Osteoblast (primary cell): ENCODE measurements around the gene OSGEPL1. TPM values are rescaled to one million over a fixed set of nuclear protein-coding genes. Genes with fewer than 3 reads are reported as not detected.
A peak's percentile ranks its signal among the peaks of the same experiment; 100 is the strongest.

Source experiments
- DNase-seq: peaks from one replicate; pipeline ENCODE4 v3.0.0; 2011; ENCODE audit warnings: low spot score, mixed read lengths; ENCODE audit not compliant: insufficient read length; ENCODE audit errors: missing footprints
- H2AFZ ChIP-seq: 2 replicates; pipeline ENCODE4 v1.6.0; 2011; ENCODE audit warnings: mild to moderate bottlenecking, low read length
- H3K27ac ChIP-seq: 2 replicates; pipeline ENCODE4 v1.5.1; 2011; ENCODE audit warnings: mild to moderate bottlenecking, low read depth, low read length, moderate library complexity
- H3K27me3 ChIP-seq: 2 replicates; pipeline ENCODE4 v1.6.0; 2012; ENCODE audit warnings: mild to moderate bottlenecking, control low read depth, inconsistent platforms, low read length, moderate library complexity; ENCODE audit not compliant: insufficient read depth
- H3K36me3 ChIP-seq: 2 replicates; pipeline ENCODE4 v1.5.1; 2011; ENCODE audit warnings: mild to moderate bottlenecking, low read length, control low read depth, moderate library complexity; ENCODE audit not compliant: insufficient read depth
- H3K4me1 ChIP-seq: 2 replicates; pipeline ENCODE4 v1.5.1; 2011; ENCODE audit warnings: mild to moderate bottlenecking, low read length, control low read depth, moderate library complexity; ENCODE audit not compliant: insufficient read depth
- H3K4me2 ChIP-seq: 2 replicates; pipeline ENCODE4 v1.6.0; 2011; ENCODE audit warnings: mild to moderate bottlenecking, low read length; ENCODE audit not compliant: insufficient read depth
- H3K4me3 ChIP-seq: fragments of 200-600 bp; sonication (generic); 3 replicates; pipeline ENCODE4 v1.5.1; 2012; ENCODE audit warnings: mild to moderate bottlenecking, low read length, inconsistent platforms; ENCODE audit not compliant: insufficient read depth
- H3K79me2 ChIP-seq: 2 replicates; pipeline ENCODE4 v1.6.0; 2012; ENCODE audit warnings: mild to moderate bottlenecking, low read length, control low read depth, inconsistent platforms; ENCODE audit not compliant: insufficient read depth
- H3K9me3 ChIP-seq: 2 replicates; pipeline ENCODE4 v1.5.1; 2011; ENCODE audit warnings: low read depth, low read length, control low read depth
- H4K20me1 ChIP-seq: 2 replicates; pipeline ENCODE4 v1.6.0; 2012; ENCODE audit warnings: mild to moderate bottlenecking, low read length, control low read depth; ENCODE audit not compliant: insufficient read depth
- CTCF ChIP-seq: IDR thresholded peaks from 2 replicates; pipeline ENCODE4 v1.5.1; 2011; ENCODE audit warnings: mild to moderate bottlenecking, low read depth, low read length, moderate library complexity; ENCODE audit errors: extremely low read depth
- total RNA-seq: library from RNA; depleted of rRNA; stranded (reverse); fragments of >200 nt; gene quantifications from 2 replicates; pipeline ENCODE4 v1.2.3, GENCODE V29; 2012

The OSGEPL1 gene
- total RNA-seq, 1 donor: 7.2 TPM

DNA sequence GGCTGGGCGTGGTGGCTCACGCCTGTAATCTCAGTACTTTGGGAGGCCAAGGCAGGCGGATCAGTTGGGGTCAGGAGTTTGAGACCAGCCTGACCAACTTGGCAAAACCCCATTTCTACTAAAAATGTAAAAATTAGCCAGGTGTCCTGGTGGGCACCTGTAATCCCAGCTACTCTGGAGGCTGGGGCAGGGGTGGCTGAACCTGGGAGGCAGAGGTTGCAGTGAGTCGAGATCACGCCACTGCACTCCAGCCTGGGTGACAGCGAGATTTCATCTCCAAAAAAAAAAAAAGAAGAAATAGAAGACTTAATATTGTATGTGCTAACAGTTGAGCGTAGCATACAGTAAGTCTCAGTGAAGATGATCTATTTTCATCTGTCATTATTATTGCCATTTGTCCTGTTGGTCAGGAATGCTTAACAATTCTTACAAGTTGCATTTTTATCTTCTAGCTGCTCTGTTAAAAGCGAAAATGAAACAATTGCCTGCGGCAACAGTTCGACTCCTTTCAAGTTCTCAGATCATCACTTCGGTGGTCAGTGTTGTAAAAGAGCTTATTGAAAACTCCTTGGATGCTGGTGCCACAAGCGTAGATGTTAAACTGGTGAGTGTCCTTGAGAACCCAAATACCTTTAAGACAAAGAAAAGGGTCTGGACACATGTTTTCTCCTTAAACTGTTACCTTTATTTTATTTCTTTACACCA, 28.9 kb upstream of the OSGEPL1 start:
- no peak overlapping the region for H2AFZ ChIP-seq
- H3K79me2 ChIP-seq: peaks cover 49% of the 10 kb centered on the region
- TF ChIP-seq CTCF: no peak

GRCh38 chr2:189783927-189784867, 21.6 kb upstream of the OSGEPL1 start, which contains the start of the genes ORMDL1 and PMS1:
Gene ORMDL1, minus strand, starts transcription at chr2:189784339. Its CDS starts 1,744 bp downstream, at chr2:189782595.
Gene PMS1, plus strand, starts transcription at chr2:189784450. Its CDS starts 7,360 bp downstream, at chr2:189791810.
- H3K79me2 ChIP-seq: peaks cover 90% of the 10 kb centered on the region
- H3K36me3 ChIP-seq: peaks cover 32% of the 10 kb centered on the region
- no peak for TF ChIP-seq CTCF
- H3K4me3 ChIP-seq: peak within 1 kb of the TSS; percentile 85
- peak within 1 kb of the TSS; percentile 94 for H2AFZ ChIP-seq
- no peaks in the 10 kb centered on the region for H3K27me3 ChIP-seq
- H3K9me3 ChIP-seq: no peaks in the 10 kb centered on the region
- peaks cover 18% of the 10 kb centered on the region for H3K4me1 ChIP-seq
- peak within 1 kb of the TSS; percentile 84 for H3K4me2 ChIP-seq
- DNase-seq: peak; percentile 97
- no peaks in the 10 kb centered on the region for H4K20me1 ChIP-seq
- peak within 1 kb of the TSS; percentile 95 for H3K27ac ChIP-seq

More for the DNA sequence above, 28.9 kb upstream of the OSGEPL1 start:
- H3K4me3 ChIP-seq: no peak overlapping the region
- no peak overlapping the region for H3K27ac ChIP-seq
- no peak for DNase-seq
- H3K4me2 ChIP-seq: no peak overlapping the region
- H3K9me3 ChIP-seq: no peaks in the 10 kb centered on the region
- peaks cover 50% of the 10 kb centered on the region for H3K36me3 ChIP-seq
- no peaks in the 10 kb centered on the region for H3K4me1 ChIP-seq
- no peaks in the 10 kb centered on the region for H3K27me3 ChIP-seq
- no peaks in the 10 kb centered on the region for H4K20me1 ChIP-seq

- TF ChIP-seq CTCF: no peak
- no peak for DNase-seq
- peak overlapping the region; percentile 84 for H3K4me2 ChIP-seq
- H3K4me3 ChIP-seq: peak overlapping the region; percentile 85
- H3K9me3 ChIP-seq: no peaks in the 10 kb centered on the region
- H3K36me3 ChIP-seq: peaks cover 32% of the 10 kb centered on the region
- peak overlapping the region; percentile 94 for H2AFZ ChIP-seq
- peaks cover 18% of the 10 kb centered on the region for H3K4me1 ChIP-seq
- H4K20me1 ChIP-seq: no peaks in the 10 kb centered on the region
- no peaks in the 10 kb centered on the region for H3K27me3 ChIP-seq
- peak overlapping the region; percentile 95 for H3K27ac ChIP-seq
- peaks cover 90% of the 10 kb centered on the region for H3K79me2 ChIP-seq
Measured at GRCh38 chr2:189783451-189783926, 20.9 kb upstream of the OSGEPL1 start.
